HG03558 (cell line): ENCODE data around the gene TP53RK.

Experiments
- ATAC-seq: cut with Tn5 transposase; IDR thresholded peaks from one replicate; pipeline ENCODE4 v1.9.1; 2021; ENCODE audit warnings: moderate number of reproducible peaks; ENCODE audit not compliant: unreplicated experiment; ENCODE audit errors: extremely low read depth

The TP53RK gene

DNA sequence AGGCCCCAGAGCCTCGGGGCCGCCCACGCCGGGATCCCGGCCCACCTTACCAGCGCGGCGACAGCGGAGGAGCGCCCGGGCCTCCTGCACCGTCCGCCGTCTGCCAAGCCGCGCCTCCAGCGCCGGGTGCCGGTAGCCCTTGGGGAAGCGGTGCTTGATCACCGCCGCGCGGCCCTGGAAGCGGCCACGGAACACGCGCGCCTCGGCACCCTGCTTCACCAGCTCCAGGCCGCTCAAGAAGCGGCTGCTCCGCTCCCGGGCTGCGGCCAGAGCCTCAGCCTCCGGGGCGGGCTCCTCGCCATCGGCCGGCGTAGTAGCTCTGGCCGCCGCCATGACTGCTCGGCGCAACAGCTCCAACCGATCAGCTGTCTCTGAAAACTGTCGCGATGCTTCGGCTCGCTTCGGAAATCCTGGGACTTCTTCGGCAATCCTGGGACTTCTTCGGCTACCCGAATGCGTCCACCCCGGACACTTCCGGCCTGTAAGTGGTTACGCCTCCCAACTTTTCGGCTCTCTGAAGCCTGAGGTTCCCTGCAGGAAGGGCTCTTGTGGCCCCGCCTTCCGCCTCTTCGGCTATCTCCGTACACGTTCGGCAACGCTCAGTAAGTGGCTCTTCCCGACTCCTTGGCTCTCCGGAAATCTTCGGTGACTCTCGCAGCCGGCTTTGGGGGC lies at the start of gene TP53RK:
Gene TP53RK (minus strand): TSS at position 363 of the 672 bp plus-strand sequence. CDS start 30 bp downstream, at position 333.
- peak; percentile 72 for ATAC-seq

DNA sequence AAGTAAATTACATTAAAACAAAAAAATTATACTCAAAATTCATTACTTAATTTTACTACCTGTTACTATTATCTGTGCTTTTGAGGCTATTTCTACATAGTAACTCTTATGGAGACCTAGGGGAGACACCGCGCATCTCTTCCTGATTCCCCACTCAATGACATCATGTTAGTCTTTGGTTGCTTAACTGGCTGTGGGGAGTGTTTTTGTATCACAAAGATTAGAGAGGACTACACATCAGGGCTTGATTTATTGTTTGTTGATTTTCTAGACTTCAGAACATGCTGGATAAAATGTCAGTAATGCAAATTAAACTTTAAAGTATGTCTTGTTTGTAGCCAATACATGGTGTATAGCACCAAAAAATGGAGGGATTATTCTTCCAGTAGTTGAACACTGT lies 46.2 kb upstream of the TP53RK start:
- no peak for ATAC-seq

DNA sequence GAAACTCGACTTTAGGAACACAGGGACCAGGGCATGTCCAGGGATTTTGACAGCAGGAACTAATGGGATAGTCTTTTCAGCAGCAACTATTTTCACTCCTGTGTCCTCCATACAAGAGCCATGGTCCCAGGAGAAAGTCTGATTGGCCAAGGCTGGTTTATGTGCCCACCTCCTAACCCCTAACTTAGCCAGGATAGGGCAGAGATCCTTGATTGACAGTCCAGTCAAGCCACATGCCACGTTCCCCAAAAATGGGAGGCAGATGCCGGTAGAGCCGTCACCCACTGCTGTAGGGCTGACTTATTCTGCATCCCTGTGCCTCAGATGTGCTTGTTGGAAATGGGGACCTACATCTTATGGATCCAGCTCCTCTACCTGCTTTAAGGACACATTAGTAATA lies 42.5 kb upstream of the TP53RK start:
- ATAC-seq, result no peak

DNA sequence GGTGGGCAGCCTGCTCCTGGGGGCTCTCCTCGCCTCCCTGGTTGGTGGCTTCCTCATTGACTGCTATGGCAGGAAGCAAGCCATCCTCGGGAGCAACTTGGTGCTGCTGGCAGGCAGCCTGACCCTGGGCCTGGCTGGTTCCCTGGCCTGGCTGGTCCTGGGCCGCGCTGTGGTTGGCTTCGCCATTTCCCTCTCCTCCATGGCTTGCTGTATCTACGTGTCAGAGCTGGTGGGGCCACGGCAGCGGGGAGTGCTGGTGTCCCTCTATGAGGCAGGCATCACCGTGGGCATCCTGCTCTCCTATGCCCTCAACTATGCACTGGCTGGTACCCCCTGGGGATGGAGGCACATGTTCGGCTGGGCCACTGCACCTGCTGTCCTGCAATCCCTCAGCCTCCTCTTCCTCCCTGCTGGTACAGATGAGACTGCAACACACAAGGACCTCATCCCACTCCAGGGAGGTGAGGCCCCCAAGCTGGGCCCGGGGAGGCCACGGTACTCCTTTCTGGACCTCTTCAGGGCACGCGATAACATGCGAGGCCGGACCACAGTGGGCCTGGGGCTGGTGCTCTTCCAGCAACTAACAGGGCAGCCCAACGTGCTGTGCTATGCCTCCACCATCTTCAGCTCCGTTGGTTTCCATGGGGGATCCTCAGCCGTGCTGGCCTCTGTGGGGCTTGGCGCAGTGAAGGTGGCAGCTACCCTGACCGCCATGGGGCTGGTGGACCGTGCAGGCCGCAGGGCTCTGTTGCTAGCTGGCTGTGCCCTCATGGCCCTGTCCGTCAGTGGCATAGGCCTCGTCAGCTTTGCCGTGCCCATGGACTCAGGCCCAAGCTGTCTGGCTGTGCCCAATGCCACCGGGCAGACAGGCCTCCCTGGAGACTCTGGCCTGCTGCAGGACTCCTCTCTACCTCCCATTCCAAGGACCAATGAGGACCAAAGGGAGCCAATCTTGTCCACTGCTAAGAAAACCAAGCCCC lies 36.2 kb upstream of the TP53RK start:
- no peak for ATAC-seq

DNA sequence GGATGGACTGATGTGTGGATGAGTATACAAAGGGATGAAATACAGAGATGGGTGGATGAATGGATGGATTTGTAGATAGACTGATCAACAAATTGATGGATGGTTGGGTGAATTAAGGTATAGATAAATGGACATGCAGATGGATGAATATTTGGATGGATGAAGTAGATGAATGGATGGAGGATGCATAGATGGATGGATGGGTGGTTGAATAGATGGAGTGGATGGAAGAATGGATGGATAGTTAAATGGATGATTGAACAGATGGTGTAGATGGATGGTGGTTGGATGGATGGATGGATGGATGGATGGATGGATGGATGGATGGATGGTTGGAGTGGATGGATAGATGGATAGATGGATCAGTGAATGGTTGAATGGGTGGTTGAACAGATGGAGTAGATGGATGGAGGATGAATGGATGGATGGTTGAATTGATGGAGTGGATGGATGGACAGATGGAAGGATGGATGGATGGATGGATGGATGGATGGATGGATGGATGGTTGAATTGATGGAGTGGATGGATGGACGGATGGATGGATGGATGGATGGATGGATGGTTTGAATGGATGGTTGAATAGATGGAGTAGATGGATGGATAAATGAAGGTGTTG lies 35.2 kb upstream of the TP53RK start:
- no peak for ATAC-seq

DNA sequence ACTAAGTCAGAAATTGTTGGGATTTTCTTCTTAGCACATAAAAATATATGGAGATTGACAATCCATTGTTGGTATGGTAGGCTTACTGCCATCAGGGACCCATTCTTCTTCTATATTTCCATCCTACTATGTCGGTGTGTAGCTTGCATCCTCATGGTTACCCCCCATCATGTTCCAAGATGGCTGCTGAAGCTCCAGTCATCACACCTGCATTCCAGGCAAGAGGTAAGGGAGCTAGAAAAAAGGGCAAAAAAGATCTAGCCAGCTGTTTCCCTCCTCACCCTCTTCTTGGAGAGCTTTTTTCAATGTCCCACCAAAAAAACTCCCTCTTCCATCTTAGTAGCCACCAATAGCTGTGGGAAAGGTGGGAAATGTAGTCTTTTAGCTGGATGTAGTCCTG lies 33.8 kb upstream of the TP53RK start:
- no peak for ATAC-seq

GRCh38 chr20:46722450-46722849 lies 33.2 kb upstream of the TP53RK start:
- no peak for ATAC-seq

DNA sequence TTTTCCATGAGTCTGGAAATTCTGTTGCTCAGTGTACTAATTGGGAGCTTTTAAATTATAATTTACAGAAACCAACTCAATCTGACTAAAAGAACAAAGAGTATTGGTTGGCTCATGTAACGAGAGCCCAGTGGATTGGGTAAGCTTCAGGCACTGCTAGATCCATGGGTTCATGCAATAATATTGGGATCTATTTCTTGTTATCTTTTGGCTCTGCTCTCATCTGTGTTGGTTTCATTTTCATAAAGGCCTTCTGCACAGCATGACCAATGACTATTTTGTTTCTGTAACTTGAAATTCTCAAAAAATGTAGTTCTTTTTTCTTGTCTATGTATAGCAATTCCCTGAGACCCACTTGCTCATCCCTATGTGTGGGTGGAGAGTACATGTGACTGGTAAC lies 32.2 kb upstream of the TP53RK start:
- no peak for ATAC-seq

DNA sequence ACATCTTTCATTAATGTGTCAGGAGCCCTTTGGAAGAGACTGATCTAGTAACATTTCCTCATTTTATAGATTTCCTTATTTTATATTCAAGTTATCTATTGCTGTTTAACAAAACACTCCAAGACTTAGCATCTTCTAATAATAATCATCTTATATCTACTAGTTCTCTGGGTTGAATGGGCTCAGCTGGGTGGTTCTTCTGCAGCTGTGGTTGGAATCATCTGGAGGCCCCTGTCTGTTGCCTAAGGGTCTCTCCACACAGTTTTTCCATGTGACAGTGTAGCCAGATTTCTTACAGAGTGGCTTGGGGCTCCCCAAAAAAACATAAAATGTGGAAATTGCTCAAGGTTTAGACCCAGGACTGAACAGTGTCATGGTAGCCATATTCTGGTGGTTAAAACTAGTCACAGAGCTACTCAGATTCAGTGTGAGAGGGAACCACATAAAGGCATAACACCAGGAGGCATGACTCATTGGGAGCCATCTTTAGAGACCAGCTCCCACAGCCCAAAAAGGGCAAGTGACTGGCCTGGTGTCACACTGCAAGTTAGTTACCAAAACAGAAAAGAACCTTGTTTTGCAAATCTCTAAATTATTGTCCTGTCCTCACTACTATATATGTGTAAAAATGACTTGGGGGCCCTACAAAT lies 31.7 kb upstream of the TP53RK start:
- ATAC-seq, result no peak

DNA sequence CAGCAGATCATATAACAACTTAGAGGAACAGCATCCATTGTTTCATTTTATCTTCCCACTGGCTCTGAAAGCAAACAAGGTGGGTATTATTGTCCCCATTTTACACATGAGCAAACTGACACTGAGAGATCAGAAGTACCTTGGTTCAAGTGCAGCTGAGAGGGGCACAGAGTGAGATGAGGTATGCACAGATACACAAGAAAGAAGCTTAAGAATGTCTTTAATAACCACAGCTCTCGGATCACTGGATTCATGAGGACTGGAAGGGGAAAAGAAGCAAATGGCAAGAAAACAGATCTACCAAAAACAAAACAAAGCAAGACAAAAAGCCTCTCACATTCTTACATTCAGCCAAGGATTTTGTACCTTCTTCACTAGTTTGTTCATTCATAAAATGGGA lies 30.8 kb upstream of the TP53RK start:
- no peak for ATAC-seq

DNA sequence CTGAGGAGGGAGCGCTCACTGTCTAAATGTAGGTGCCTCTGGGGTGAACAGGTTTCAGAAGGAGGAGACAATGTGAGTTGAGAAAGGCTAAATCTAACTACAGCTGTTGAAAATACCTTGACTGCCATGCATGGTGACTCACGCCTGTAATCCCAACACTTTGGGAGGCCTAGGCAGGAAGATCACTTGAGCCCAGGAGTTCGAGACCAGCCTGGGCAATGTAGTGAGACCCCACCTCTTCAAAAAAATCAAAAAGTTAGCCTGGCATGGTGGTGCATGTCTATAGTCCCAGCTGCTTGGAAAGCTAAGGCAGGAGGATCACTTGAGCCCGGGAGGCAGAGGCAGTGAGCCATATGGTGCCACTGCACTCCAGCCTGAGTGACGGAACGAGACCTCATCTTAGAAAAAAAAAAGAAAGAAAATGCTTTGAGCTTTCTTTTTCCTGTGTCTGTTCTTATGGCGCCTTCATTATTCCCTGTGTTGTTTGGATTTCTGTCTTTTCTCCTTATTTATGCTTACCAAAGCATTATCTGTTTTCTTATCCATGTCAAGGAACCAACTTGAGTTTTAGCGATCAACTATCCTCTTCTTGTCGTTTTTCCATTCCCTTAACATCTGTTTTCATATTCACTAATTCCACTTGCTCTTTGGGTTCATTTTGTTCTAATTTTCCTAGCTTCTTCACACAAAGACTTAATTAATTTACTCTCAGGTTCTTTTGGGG lies 28.7 kb upstream of the TP53RK start:
- ATAC-seq, result no peak

- ATAC-seq, result no peak
These were observed 26.1 kb upstream of the TP53RK start for GRCh38 chr20:46715292-46715756.

DNA sequence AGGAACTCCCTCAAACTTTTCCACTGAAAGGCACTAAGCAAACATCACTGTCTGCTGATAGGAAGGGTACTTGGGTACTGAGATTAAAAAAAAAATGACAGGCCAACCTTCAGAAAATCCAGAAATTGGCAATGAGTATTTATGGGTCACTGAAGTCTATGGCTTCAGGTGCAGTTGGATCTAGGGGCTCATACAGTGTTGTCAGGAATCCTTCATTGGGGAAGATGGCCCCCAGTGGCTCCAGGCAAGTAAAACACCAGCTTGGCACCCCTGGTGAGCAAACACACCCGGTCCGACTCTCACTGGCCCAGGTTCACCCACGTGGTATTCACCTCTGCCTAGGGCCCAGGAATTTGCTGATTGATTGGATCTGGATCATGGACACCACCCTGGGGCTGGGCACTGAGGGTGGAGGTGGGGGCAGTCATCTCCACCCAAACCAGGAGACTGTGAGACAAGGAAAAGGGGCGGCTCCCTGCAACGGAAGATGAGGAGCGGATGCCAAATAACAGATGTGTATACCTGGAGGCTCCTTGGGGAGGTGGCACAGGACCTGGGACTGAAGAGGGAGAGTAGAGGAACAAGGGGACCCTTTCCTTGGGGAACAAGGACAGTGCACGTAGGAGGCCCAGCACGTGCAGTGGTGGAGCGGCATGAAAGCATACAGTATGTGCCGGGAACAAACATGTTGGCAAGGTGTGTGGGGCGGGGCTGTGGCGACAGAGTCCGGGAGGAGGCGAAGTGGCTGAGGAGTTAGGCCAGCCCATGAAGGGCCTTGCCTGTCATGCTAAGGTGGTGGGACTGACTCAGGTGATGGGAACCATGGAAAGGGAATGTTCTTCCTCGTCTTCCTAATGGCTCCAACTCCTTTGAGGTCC lies 25.0 kb upstream of the TP53RK start:
- no peak for ATAC-seq

DNA sequence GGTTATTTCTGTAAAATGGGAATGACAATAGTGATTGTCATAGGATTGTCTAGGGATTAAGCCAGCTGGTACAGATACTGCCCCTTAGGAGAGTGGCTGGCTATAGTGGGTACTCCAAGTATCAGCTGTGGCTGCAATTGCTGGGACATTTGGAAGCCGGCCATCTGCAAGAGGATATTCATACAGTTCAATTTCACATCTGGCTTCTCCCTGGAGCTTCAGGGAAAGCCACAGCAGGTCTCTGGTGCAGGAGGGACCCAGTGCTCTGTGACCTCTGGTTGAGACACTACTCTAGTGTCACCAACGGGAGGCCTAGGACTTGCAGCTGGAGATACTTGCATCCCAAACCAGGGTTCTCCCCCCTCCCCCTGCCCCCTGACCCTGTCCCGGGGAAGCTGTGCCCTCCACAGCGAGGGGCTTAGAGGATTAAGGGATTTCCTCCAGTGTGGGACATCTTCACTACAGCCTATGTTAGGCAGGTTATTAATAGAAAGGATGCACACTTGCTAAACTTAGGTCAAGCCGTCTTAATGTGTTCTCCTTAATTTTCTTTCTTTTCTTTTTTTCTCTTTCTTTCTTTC lies 22.9 kb upstream of the TP53RK start:
- ATAC-seq, result no peak

DNA sequence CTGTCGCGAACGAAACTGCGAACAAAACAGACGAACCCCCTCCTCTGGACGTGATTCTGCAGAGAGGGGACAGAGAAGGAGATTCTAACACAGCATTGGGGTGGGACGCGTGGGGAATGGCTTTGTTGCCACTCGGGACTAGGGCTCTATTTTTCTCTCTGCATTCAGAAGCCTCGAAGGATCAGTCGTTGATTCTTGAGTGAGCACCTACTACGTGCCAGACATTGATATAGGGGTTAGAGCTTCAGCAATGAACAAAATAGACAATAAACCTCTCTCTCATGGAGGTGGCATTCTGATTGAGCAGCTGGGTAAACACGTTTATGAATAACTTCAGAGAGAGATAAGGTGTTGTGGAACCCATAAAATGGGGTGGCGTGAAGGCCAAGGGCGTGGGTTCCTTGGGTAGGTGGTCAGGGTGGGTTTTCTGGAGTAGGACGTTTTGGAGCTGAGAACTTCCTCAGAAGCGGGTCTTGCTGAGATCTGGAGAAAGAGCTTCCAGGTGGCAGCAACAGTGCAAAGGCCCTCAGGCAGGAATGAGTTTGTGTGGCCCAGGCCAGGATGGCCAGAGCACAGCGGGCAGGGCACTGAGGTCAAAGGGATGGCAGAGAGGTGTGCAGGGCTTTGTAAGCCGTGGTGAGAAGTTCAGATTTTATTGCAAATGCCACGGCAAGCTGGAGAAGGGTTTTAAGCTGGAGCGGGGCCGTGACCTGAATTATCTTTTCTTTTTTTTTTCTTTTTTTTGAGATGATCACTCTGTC lies 21.1 kb upstream of the TP53RK start:
- ATAC-seq, result no peak

DNA sequence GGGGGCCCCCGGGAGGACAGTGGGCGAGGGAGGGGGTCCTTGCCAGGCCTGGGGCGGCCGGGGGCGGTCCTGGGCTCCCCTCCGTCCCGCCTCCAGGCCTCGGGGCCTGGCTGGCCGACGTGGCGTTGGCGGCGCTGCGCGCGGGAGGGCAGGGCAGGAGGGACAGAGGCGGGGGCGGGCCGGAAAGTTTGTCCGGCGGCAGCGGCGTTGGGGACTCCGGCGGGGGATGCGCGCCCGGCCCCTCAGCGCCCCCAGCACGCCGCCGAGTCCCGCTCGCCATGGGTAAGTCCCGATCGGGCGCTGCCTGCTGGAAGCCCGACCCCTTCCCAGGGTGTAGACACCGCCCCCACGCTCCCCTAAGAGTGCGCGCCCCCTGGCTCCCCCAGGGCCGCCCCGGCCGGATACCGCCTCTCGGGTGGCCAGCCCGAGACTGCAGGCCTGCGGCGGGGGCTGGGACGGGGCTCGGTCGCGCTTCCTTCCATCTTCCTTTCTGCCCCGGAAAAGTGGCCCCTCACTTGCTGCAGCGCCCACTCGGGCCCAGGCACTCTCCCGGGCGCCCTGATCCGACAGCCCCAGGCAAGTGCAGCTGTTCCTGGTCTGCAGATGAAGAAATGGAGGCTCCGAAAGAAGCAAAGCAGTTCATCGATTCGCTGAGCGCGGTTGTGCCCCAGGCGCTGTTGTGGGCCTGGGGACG lies 20.4 kb upstream of the TP53RK start, which contains the start of gene SLC2A10:
Gene SLC2A10 (plus strand): TSS at position 191 of the 694 bp plus-strand sequence. CDS start 88 bp downstream, at position 279.
- no peak for ATAC-seq

DNA sequence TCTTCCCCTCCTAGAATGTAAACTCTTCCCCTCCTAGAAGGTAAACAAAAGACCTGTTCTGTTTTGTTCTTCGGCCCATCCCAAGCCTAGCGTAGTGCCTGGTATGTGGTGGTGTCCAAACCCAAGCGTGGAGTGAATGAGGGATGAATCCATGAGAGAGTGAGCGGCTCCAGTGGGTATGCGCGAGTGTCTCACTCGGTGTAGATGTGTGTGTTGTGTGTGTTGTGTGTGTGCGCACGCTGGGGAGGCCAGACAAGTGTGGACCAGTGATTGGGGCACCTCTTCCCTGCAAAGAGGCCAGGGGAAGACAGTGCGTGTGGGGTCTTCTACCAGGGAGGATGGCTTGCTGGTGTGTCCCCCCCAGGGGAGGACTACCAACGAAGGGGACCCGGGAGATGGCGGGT lies 19.8 kb upstream of the TP53RK start:
- ATAC-seq, result no peak
